NCI-H748 (cell line): Measurements from ENCODE around the gene ZNF526.

Source experiments
- DNase-seq: peaks from one replicate; lab custom pipeline; 2025; ENCODE audit not compliant: unreplicated experiment; lab: John Stamatoyannopoulos, UW

The ZNF526 gene

GRCh38 chr19:42220751-42221097 lies 612 bp downstream of the ZNF526 start:
- DNase-seq = no peak

DNA sequence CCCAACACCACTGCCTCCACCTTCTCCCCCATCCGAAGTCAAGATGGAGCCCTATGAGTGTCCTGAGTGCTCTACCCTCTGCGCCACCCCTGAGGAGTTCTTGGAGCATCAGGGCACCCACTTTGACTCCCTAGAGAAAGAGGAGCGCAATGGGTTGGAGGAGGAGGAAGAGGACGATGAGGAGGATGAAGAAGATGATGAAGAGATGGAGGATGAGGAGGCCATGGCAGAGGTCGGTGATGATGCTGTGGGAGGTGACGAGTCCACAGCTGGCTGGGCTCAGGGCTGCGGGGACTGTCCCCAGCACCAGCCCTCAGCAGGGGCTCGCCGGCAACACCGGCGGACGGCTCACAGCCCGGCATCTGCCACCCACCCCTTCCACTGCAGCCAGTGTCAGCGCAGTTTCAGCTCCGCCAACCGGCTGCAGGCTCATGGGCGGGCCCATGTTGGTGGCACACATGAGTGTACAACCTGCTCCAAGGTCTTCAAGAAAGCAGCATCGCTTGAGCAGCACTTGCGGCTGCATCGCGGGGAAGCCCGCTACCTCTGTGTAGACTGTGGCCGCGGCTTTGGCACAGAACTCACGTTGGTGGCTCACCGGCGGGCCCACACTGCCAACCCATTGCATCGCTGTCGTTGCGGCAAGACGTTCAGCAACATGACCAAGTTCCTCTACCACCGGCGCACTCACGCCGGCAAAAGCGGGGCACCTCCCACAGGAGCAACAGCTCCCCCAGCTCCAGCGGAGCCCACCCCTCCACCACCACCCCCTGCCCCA lies 5.0 kb downstream of the ZNF526 start:
- DNase-seq = no peak

GRCh38 chr19:42225718-42226292 lies 5.7 kb downstream of the ZNF526 start:
- no peak for DNase-seq

DNA sequence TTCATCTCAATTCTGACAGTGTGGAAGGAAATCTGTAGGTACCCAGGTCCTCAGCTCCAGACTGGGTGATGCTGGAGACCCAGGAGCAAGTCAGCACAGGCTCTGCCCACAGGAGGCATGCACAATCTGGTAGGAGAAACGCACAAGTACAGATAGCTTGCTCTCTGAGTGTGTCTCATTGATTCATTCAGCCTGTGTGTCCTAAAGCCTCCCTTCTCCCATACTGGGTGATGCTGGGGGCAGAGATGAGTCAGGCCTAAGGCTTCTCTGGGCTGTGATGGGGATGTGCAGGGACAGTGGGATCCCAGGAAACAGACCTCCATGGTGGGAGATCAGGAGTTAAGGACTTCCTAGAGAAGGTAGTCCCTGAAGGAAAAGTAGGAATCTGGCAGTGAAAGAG lies 6.8 kb downstream of the ZNF526 start:
- no peak for DNase-seq

DNA sequence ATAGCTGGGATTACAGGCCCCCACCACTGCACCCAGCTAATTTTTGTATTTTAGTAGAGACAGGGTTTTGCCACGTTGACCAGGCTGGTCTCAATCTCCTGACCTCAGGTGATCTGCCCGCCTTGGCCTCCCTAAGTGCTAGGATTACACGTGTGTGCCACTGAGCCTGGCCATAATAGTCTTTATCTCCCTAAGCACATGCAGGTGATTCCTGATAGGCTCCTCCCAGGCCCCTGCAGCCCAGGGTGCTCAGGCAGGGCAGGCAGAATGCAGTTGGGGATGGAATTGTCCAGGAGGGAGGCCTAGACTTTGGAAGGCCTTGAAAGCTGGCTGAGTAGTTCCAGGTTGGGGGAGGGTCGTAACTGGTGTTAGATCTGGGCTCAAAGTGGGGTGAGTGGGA lies 8.5 kb downstream of the ZNF526 start:
- DNase-seq = no peak

GRCh38 chr19:42229301-42229854 lies 9.3 kb downstream of the ZNF526 start:
- no peak for DNase-seq

GRCh38 chr19:42229855-42230351 lies 9.8 kb downstream of the ZNF526 start:
- no peak for DNase-seq

GRCh38 chr19:42230571-42230970 lies 10.5 kb downstream of the ZNF526 start:
- DNase-seq = no peak

GRCh38 chr19:42232435-42232834 lies 12.3 kb downstream of the ZNF526 start:
- DNase-seq = no peak

DNA sequence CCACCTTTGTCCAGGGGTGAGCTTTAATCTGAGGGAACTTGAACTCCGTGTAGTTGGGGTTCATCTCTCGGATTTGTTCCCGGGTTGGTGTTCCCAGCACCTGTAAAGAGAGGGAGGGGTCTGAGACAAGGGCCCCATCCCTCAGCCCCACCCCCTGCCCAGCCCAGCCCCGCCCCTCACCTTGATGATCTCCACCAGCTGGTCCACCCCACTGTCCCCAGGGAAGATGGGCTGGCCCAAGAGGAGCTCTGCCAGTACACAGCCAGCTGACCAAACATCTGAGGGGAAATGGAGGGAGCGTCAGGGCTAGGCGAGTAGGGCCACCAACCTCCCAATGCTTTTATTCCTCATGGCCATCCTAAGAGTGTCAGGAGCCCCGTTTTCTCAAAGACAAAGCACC lies 13.0 kb downstream of the ZNF526 start:
- no peak for DNase-seq

DNA sequence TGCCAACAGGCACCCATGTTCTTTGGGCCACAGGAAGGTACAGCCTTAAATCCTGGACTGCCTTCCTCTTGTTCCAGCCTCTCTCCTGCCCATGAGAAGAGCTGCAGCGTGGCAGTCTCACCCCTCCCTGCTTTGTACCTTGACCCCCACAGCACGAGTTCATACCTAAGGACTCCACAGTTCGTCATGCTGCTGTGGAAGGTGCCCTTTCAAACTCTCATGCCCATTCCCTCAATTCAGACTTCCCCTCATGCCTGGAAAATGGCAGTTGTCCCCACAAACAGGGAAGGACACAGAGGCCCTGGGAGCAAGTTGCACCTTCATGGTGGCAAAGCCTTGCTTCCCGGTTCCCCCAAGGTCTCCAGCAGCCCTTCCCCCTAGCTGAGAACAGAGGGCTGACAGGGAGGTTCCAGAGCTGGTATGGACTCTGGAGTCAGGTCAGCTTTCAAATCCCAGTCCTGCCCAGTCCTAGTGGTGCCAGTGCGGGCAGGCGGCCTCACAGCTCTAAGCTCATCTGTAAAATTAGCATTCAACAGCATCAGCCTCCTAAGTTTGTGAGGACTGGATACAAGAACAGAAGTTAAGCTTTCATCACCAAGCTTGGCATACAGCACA lies 13.7 kb downstream of the ZNF526 start:
- DNase-seq = no peak

- no peak for DNase-seq
Measured at GRCh38 chr19:42234364-42234763, 14.3 kb downstream of the ZNF526 start.

- DNase-seq = no peak
Measured at GRCh38 chr19:42235181-42235580, 15.1 kb downstream of the ZNF526 start.

DNA sequence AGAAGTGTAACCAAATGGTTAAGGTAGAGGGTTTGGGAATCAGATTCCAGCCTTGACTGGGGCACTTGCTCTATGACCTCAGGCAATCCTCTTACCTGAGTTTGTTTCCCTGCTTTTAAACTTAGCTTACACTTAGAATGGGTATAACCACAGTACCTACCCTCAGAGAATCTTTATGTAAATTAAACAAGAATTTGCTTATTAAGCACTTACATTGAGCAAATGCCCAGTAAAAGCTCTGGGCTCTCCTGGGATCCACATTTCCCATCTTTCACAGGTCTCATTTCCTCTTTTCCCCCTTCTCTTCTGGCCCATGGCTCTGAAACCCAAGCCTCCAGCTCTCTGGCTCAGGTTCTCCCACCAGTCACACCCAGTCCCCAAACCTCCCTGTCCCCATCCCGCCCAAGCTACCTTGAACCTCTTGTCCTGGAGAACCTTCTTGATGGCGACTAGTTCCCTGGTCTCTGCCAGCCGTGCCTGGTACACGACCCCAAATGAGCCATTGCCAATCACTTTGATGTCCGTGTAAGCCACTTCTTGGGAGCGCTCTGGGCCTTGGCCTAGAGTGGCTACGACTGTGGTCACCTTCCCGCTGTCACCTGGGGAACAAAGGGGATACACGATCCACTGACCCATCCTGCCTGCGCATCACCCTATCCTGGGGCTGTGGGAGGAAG lies 19.6 kb downstream of the ZNF526 start:
- DNase-seq = no peak

DNA sequence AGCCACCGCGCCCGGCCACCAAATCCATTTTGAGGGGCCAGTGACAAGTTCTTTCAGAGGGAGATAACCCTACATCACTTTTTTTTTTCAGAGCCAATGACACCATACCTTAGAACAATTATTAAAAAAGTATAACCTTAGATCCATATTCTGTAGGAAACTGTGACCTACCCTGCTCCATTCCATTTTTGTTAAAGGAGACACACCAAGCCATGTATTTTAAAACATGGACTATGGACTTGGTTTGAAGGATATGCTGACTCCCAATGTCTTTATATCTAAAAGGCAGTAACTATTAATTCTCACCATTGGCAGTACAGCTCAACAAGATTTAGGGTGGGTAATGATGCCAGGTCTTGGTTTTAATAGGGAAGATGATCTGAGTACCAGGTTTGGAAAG lies 21.2 kb downstream of the ZNF526 start:
- no peak for DNase-seq

DNA sequence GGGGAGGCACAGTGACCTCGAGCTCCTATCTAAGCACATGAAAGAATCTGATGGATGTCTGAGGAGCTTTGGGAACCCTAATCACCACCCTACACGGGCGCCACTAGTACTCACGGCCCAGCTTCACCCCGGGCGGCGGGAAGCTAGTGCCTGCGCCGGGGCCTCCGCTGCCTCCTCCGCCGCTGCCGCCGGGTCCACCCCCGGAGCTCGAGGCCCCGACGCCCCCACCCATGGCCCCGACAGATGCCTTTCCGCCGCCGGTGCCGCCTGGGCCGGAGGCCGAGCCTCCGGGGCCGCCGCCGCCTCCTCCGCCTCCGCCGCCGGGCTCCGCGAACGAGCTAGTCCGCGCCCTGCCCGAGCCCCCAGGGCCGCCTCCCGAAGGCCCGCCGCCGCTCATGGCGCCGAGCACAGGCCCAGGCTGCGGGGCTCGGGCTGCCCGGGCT lies 22.0 kb downstream of the ZNF526 start:
- DNase-seq = peak; percentile 43

- peak; percentile 100 for DNase-seq
Measured at GRCh38 chr19:42242512-42243409, 22.6 kb downstream of the ZNF526 start, which contains the start of gene GSK3A. Gene GSK3A (minus strand): TSS chr19:42242602. CDS start chr19:42242465, 137 bp downstream.

- DNase-seq = peak; percentile 98
Measured at GRCh38 chr19:42244347-42245220, 24.5 kb downstream of the ZNF526 start.

DNA sequence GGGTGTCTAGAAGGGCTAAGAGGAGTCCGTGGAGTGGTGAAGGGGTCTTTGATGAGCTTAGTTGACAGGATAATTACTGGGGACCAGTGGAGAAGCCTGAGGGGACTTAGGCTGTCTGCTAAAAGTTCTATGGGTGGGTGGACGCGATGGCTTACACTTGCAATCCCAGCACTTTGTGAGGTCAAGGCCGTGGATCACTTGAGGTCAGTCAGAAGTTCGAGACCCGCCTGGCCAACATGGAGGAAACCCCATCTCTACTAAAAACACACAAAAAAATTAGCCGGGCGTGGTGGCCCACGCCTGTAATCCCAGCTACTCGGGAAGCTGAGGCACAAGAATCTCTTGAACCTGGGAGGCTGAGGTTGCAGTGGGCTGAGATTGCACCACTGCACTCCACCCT lies 25.1 kb downstream of the ZNF526 start:
- no peak for DNase-seq
